Fibroblast of the aortic adventitia (primary cell): ENCODE measurements around the gene SPAG6. TPM values are rescaled to one million over a fixed set of nuclear protein-coding genes. Genes with fewer than 3 reads are reported as not detected.

ENCODE experiments used
- DNase-seq: peaks from one replicate; pipeline ENCODE4 v3.0.0-alpha.2; 2010; ENCODE audit warnings: low read depth
- H3K4me3 ChIP-seq: 2 replicates; pipeline ENCODE4 v1.5.1; 2011; ENCODE audit warnings: low read depth, mild to moderate bottlenecking, control low read depth, low read length, moderate library complexity
- total RNA-seq: library from RNA; depleted of rRNA; stranded (reverse); fragments of >200 nt; gene quantifications from 2 replicates; pipeline ENCODE4 v1.2.3, GENCODE V29; 2012; ENCODE audit warnings: low replicate concordance
- TF ChIP-seq, protein P1 (sequence below): IDR thresholded peaks from 2 replicates; pipeline ENCODE4 v1.5.1; 2011; ENCODE audit warnings: mild to moderate bottlenecking, low read length, control low read depth, inconsistent platforms; ENCODE audit not compliant: insufficient read depth

The SPAG6 gene
- total RNA-seq, 1 donor = not detected

DNA sequence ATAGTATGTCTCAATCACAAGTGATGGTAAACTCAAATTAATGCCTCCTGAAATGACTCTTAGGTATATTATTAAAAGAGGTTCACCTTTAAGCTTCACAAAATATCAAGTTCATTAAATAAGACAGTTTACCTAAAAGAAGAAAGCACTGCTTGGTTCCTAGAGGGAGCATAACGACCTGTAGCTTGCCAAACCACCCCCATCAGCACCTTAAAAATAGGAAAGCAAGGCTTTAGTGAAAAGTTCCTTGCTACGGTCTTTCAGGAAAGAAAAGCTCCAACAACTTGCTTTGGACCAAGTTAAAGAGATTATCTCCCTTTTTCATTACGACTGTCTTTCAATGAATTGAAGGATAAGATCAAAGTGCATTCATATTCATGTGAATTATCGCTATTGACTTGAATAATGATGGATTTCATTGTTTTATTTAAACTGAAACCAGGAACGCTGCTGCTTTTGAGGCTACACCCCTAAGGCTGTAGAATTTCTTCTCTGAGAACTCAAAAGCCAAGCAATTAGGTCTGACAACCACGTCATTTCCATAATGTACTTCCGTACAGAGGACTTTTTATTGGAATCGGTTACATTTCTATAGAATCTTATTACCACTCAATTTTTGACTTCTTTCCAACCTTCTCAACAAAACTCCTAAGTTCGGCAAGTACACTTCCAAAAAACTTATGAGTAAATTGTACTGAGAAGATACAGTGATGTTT lies 7.0 kb upstream of the SPAG6 start:
- TF ChIP-seq, protein P1, sequence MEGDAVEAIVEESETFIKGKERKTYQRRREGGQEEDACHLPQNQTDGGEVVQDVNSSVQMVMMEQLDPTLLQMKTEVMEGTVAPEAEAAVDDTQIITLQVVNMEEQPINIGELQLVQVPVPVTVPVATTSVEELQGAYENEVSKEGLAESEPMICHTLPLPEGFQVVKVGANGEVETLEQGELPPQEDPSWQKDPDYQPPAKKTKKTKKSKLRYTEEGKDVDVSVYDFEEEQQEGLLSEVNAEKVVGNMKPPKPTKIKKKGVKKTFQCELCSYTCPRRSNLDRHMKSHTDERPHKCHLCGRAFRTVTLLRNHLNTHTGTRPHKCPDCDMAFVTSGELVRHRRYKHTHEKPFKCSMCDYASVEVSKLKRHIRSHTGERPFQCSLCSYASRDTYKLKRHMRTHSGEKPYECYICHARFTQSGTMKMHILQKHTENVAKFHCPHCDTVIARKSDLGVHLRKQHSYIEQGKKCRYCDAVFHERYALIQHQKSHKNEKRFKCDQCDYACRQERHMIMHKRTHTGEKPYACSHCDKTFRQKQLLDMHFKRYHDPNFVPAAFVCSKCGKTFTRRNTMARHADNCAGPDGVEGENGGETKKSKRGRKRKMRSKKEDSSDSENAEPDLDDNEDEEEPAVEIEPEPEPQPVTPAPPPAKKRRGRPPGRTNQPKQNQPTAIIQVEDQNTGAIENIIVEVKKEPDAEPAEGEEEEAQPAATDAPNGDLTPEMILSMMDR = no peak
- H3K4me3 ChIP-seq = no peak overlapping the region
- no peak for DNase-seq

DNA sequence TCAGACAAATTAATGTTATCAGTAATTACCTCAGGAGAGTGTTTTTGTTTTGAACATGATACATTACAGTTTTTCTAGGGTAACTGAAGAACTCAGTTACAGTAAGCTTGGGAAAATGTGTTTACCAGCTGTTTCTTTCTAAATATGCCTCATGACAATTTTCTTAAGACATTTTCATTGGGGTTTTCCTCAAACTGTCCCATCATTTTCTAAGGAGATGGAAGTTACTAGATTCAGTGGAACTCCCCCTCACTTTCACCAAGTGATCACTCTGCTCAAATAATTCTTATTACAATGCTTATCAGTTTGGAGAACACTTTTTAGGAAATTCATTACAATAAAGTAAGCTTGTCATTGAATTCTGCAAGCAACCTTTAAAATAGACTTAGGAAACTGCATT lies 6.4 kb upstream of the SPAG6 start:
- no peak overlapping the region for H3K4me3 ChIP-seq
- TF ChIP-seq, protein P1 = no peak
- DNase-seq = no peak

DNA sequence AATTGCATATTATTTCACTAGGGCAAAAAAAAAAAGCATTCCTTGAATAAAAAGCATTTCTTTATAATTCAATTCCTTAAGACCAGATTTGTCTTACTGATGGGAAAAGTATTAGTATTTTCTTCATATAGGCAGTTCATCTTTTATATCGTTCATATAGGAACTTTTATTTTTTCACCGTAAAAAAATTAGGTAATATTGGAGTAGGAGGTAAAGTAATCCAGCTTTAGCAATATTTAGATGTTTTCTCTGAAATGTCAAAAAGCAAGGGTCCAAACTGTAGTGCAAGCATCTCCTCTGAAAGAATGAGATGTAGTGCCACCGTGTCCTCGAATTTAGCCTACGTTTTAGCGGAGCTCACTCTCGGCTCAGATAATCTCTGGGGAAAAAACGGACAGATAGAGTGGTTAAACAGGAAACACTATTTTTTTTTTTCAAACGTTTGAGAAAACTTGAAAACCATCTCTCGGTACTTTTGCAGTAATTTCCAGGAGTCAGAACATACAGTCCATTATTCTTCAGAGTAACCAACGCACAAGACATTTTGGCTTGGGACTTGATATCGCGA lies 5.5 kb upstream of the SPAG6 start:
- peak overlapping the region; percentile 77 for H3K4me3 ChIP-seq
- TF ChIP-seq, protein P1 = no peak
- no peak for DNase-seq

DNA sequence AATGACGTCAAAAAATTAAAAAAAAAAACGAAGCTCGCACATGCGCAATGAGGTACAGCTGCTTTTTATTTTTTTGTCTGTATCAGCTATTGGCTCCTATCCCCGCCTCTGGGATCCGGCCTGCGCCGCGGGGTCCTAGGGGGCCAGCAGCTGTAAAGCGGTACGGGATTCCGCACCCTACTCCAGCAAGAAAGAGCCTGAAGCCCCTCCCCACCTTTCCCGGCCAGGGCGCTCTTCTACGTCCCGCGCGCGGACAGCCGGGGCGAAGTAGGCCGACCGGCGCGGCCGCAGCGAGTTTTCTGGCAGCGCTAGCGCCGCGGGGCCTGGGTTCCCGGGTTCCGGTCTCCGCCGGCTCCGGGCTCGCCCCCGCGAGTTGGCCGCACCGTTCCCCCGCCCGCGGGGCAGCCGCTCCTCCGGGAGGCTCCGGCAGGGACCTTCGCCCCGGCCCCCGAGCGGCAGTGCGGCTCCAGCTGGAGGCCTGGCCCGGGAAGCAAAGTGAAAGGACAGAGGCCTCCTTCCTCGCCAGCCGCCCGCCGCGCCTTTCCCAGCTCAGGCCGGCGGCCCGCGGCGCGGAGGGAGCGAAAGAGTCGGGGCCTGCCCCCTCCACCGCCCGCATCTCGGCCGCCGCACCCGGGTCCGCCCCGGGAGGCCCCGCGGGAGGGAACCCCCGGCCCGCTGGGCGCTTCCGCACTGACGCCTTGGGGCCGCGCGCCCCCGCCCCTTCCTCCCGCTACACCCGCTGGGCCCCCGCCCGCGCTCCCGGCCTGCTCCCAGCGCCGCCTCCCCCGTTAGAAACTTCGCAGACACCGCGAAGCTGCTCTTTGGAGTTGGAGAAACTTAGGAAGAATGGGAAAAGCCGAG lies 4.7 kb upstream of the SPAG6 start:
- DNase-seq = peak; percentile 92
- TF ChIP-seq, protein P1 = no peak
- H3K4me3 ChIP-seq = peak overlapping the region; percentile 77

DNA sequence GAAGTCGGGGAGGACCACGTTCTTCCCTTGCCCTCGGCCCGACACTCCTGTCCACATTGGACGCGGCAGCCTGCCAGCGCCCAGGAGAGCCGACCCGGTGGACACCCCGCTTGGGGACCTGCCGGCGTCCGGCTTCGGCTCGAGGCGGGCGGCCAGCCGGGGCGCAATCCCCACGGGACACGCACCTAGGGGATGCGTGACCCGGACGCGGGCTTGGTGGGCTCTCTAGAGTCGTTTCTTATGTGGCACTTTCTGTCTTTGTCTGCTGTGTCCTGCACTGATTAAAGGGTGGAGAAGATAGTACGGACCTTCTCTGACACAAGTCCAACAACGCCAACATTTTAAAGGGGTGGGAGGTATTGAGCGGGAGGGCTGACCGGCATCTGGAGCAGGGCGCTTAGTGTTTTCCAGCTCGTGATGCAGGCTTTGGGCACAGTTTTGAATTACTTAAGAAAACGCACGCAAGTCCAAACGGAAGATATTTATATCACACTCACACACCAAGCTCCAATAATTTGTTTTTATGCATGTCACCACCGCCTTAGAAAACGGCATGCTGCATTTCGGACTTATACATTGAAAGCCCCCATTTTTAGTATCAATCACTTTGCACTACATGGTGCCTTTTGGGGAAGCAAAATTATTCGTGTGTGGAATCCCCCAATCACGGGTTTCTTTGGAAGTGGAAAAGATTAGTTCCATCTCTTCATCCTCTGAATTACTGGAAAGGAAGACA lies 3.9 kb upstream of the SPAG6 start:
- TF ChIP-seq, protein P1 = no peak
- H3K4me3 ChIP-seq = peak overlapping the region; percentile 77
- DNase-seq = peak; percentile 53

DNA sequence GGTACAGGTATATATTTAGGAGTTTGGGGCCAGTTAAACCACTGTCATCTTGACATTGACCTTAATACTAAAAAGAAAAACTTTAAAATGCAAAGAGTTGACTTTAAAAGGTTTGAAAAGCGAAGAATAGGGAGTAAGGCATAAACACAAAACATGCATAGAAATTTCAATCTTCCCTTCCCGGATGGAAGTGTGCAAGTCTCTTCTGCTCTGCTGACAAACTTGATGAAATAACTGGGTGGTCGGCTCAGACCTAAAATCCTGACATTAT lies 3.4 kb upstream of the SPAG6 start:
- no peak overlapping the region for H3K4me3 ChIP-seq
- no peak for DNase-seq
- TF ChIP-seq, protein P1 = no peak
